WTC11 (cell line): ENCODE results near the gene WDR81. TPM values are rescaled to one million over a fixed set of nuclear protein-coding genes. Genes with fewer than 3 reads are reported as not detected.
"Not testable (repeated sequence)": the region's sequence is repeated elsewhere in the genome, so short reads cannot be mapped to it uniquely, and the experiment has no call there.

Experiments
- ATAC-seq: fragments of 200-7000 bp; cut with Tn5 transposase; 2 replicates; pipeline ENCODE4 v1.10.0; 2021; ENCODE audit warnings: mild to moderate bottlenecking, moderate library complexity
- CTCF ChIA-PET: fragments of 300-600 bp; sonication (Branson Sonifier 250); formaldehyde crosslinking; loops from one replicate; lab custom pipeline; 2021; ENCODE audit warnings: antibody characterized with exemption; lab: Charles Lee
- POLR2A ChIA-PET: fragments of 350-600 bp; sonication (Branson Sonifier 250); formaldehyde crosslinking; loops from one replicate; lab custom pipeline; 2021; ENCODE audit warnings: antibody characterized with exemption; lab: Charles Lee
- DNase-seq: peaks from one replicate; pipeline ENCODE4 v3.0.0; 2021; ENCODE audit warnings: low spot score
- H3K27ac Mint-ChIP-seq: 2 replicates; pipeline ENCODE4 v1.8.0; 2021; ENCODE audit warnings: mixed read lengths
- H3K27me3 Mint-ChIP-seq: 2 replicates; pipeline ENCODE4 v1.8.0; 2021; ENCODE audit warnings: low read depth, mild to moderate bottlenecking, moderate library complexity, mixed read lengths
- H3K36me3 Mint-ChIP-seq: 2 replicates; pipeline ENCODE4 v1.8.0; 2021; ENCODE audit warnings: mixed read lengths
- H3K4me1 Mint-ChIP-seq: 2 replicates; pipeline ENCODE4 v1.8.0; 2022; ENCODE audit warnings: mixed read lengths
- H3K4me3 Mint-ChIP-seq: 2 replicates; pipeline ENCODE4 v1.8.0; 2021; ENCODE audit warnings: mild to moderate bottlenecking, moderate library complexity, mixed read lengths
- H3K9me3 Mint-ChIP-seq: 2 replicates; pipeline ENCODE4 v1.8.0; 2021; ENCODE audit warnings: mixed read lengths
- ATF1 ChIP-seq: sonication (generic); formaldehyde crosslinking; IDR thresholded peaks from 2 replicates; pipeline ENCODE4 v1.8.1; 2023; ENCODE audit warnings: mild to moderate bottlenecking, moderate library complexity, missing genetic modification reagents
- CREM ChIP-seq: sonication (generic); formaldehyde crosslinking; IDR thresholded peaks from 2 replicates; pipeline ENCODE4 v1.8.1; 2022; ENCODE audit warnings: mild to moderate bottlenecking, missing genetic modification reagents, moderate library complexity
- ESRRA ChIP-seq: sonication (generic); formaldehyde crosslinking; IDR thresholded peaks from 2 replicates; pipeline ENCODE4 v1.8.1; 2022; ENCODE audit warnings: mild to moderate bottlenecking, missing genetic modification reagents, borderline replicate concordance
- FOXK1 ChIP-seq: sonication (generic); formaldehyde crosslinking; IDR thresholded peaks from 2 replicates; pipeline ENCODE4 v1.8.0; 2022; ENCODE audit warnings: mild to moderate bottlenecking, moderate library complexity, missing genetic modification reagents
- IRF1 ChIP-seq: sonication (generic); formaldehyde crosslinking; IDR thresholded peaks from 2 replicates; pipeline ENCODE4 v1.8.0; 2023; ENCODE audit warnings: missing genetic modification reagents
- MAX ChIP-seq: sonication (generic); formaldehyde crosslinking; IDR thresholded peaks from 2 replicates; pipeline ENCODE4 v1.8.0; 2022; ENCODE audit warnings: mild to moderate bottlenecking, missing genetic modification reagents
- MLX ChIP-seq: sonication (generic); formaldehyde crosslinking; IDR thresholded peaks from 2 replicates; pipeline ENCODE4 v1.8.1; 2023; ENCODE audit warnings: mild to moderate bottlenecking, missing genetic modification reagents, moderate library complexity
- RELA ChIP-seq: sonication (generic); formaldehyde crosslinking; IDR thresholded peaks from 2 replicates; pipeline ENCODE4 v1.8.1; 2022; ENCODE audit warnings: missing genetic modification reagents, mild to moderate bottlenecking, borderline replicate concordance
- ZBTB21 ChIP-seq: sonication (generic); formaldehyde crosslinking; IDR thresholded peaks from 2 replicates; pipeline ENCODE4 v1.8.1; 2023; ENCODE audit warnings: mild to moderate bottlenecking, missing genetic modification reagents, borderline replicate concordance
- ZNF423 ChIP-seq: fragments of 250-450 bp; sonication (Bioruptor Pico); IDR thresholded peaks from 2 replicates; pipeline ENCODE4 v2.1.2; 2022; ENCODE audit warnings: mild to moderate bottlenecking, moderate library complexity
- total RNA-seq: library from RNA; stranded (reverse); gene quantifications from 3 replicates; pipeline ENCODE4 v1.2.3, GENCODE V29; 2021
- TF ChIP-seq, protein P1 (sequence below): sonication (generic); formaldehyde crosslinking; IDR thresholded peaks from 2 replicates; pipeline ENCODE4 v1.8.1; 2023; ENCODE audit warnings: mild to moderate bottlenecking, missing genetic modification reagents, moderate library complexity
- TF ChIP-seq, protein P2 (sequence below): fragments of 200-600 bp; IDR thresholded peaks from 2 replicates; pipeline ENCODE4 v1.8.0; 2022; ENCODE audit warnings: antibody characterized with exemption
- TF ChIP-seq, protein P3 (sequence below): sonication (generic); formaldehyde crosslinking; IDR thresholded peaks from 2 replicates; pipeline ENCODE4 v1.8.1; 2022; ENCODE audit warnings: mild to moderate bottlenecking, moderate library complexity, missing genetic modification reagents
- TF ChIP-seq, protein P4 (sequence below): sonication (generic); formaldehyde crosslinking; IDR thresholded peaks from 2 replicates; pipeline ENCODE4 v1.8.0; 2022; ENCODE audit warnings: mild to moderate bottlenecking, missing genetic modification reagents

WDR81 gene
- total RNA-seq, 1 experiment from 2014 or later = 16.4 TPM

DNA sequence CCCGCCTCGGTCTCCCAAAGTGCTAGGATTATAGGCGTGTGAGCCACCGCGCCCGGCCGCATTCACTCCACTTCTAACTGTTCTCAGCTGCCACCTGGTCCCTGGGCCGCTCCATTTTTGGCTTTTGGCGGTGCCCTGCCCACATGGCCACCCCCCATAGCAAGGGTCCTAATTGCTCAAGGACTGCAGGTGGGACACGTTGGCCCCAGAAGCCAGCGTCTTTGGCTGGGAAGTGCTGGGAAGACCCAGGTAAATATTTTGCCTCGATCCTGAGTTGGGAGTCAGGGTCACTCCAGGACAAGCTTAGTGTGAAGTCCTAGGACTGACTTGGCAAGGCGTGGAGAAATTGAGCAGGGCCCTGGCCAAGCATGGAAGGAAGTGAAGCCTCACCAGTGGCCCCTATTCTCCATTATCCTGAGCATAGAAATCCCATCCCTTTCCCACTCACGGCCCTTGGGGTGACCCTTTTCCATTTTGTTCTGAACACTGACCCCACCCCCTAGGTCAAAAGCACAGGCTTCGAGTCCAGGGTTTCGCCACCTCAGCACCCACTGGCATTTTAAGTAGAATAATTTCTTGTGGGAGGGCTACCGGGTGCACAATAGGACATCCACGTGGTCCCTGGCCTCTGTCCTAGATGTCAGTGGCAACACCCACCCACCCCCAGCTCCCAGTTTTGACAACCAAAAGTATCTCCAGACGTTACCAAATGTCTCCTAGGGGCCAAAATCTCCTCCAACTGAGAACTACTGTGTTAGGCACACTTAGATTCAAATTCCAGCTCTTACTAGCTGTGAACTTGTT is 5.9 kb upstream of the WDR81 start:
- POLR2A ChIA-PET = no interaction called here
- Mint-ChIP-seq H3K27ac (peak overlapping the region; percentile 99), H3K4me1 (peaks cover 18% of the 10 kb centered on the region), H3K36me3 (no peaks in the 10 kb centered on the region), H3K4me3 (peak overlapping the region; percentile 93), H3K9me3 (no peaks in the 10 kb centered on the region), H3K27me3 (no peaks in the 10 kb centered on the region; the same call in 1 of the 2 replicates)
- ATAC-seq = no peak
- TF ChIP-seq, protein P1, sequence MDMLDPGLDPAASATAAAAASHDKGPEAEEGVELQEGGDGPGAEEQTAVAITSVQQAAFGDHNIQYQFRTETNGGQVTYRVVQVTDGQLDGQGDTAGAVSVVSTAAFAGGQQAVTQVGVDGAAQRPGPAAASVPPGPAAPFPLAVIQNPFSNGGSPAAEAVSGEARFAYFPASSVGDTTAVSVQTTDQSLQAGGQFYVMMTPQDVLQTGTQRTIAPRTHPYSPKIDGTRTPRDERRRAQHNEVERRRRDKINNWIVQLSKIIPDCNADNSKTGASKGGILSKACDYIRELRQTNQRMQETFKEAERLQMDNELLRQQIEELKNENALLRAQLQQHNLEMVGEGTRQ (CRISPR knock-in tag) = no peak
- DNase-seq = no peak
- CTCF ChIA-PET = interaction anchor here (1.2 to 2.6 kb wide), 3 partner anchors 52 to 144 kb away, joined by 4 to 18 read pairs (median 11); partner anchors contain the start of gene RILP

GRCh38 chr17:1720856-1721386 is 3.6 kb upstream of the WDR81 start:
- H3K27me3 Mint-ChIP-seq = no peaks in the 10 kb centered on the region; the same call in 1 of the 2 replicates
- H3K4me1 Mint-ChIP-seq = peaks cover 12% of the 10 kb centered on the region
- H3K9me3 Mint-ChIP-seq = no peaks in the 10 kb centered on the region
- CTCF ChIA-PET = interaction anchor here (0.6 to 4.0 kb wide), 21 partner anchors 10 to 372 kb away, joined by 3 to 60 read pairs (median 5); partner anchors contain the start of genes RILP, SERPINF1 and SERPINF2
- ATAC-seq (no peak), DNase-seq (peak; percentile 84)
- no peaks in the 10 kb centered on the region for H3K36me3 Mint-ChIP-seq
- no peak overlapping the region for H3K27ac Mint-ChIP-seq
- no peak for TF ChIP-seq IRF1 (CRISPR knock-in tag)
- TF ChIP-seq MLX (CRISPR knock-in tag) = no peak
- TF ChIP-seq, protein P2, sequence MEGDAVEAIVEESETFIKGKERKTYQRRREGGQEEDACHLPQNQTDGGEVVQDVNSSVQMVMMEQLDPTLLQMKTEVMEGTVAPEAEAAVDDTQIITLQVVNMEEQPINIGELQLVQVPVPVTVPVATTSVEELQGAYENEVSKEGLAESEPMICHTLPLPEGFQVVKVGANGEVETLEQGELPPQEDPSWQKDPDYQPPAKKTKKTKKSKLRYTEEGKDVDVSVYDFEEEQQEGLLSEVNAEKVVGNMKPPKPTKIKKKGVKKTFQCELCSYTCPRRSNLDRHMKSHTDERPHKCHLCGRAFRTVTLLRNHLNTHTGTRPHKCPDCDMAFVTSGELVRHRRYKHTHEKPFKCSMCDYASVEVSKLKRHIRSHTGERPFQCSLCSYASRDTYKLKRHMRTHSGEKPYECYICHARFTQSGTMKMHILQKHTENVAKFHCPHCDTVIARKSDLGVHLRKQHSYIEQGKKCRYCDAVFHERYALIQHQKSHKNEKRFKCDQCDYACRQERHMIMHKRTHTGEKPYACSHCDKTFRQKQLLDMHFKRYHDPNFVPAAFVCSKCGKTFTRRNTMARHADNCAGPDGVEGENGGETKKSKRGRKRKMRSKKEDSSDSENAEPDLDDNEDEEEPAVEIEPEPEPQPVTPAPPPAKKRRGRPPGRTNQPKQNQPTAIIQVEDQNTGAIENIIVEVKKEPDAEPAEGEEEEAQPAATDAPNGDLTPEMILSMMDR = peak; percentile 98
- TF ChIP-seq, all 79 proteins: peak for 1
- POLR2A ChIA-PET = interaction anchor here (1.5 kb wide), 1 partner anchor 63 kb away, joined by 4 read pairs; no protein-coding TSS in a partner anchor
- no peak overlapping the region for H3K4me3 Mint-ChIP-seq

DNA sequence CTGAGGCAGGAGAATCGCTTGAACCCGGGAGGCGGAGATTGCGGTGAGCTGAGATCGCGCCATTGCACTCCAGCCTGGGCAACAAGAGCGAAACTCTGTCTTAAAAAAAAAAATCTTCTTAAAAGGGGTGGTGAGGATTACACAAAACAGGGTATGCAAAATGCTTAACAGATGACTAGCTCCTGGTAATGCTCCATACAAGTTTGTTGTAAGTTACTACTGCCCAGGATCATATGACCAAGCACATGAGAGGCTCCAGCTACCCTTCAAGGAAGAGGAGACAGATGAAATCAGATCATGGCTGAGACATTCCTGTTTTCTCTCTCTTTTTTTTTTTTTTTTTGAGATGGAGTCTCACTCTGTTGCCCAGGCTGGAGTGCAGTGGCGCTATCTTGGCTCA is 2.5 kb upstream of the WDR81 start:
- ATAC-seq, H3K27ac Mint-ChIP-seq, H3K9me3 Mint-ChIP-seq, H3K27me3 Mint-ChIP-seq, H3K4me3 Mint-ChIP-seq, DNase-seq, H3K36me3 Mint-ChIP-seq: not testable (repeated sequence)
- ChIA-PET CTCF (interaction anchor here (1.0 to 4.0 kb wide), 8 partner anchors 11 to 523 kb away, joined by 3 to 60 read pairs (median 8); partner anchors contain the start of gene RILP), POLR2A (interaction anchor here (0.7 to 1.5 kb wide), 2 partner anchors 62 to 303 kb away, joined by 3 to 4 read pairs; partner anchors contain the start of gene RTN4RL1)
- H3K4me1 Mint-ChIP-seq = peaks cover 12% of the 10 kb centered on the region

- DNase-seq (peak; percentile 36), ATAC-seq (peak; percentile 25)
- ChIA-PET POLR2A (interaction anchor here (0.6 to 1.4 kb wide), 3 partner anchors 9 to 90 kb away, joined by 3 read pairs; no protein-coding TSS in a partner anchor), CTCF (interaction anchor here (0.8 to 4.2 kb wide), 4 partner anchors 9 to 59 kb away, joined by 3 to 18 read pairs (median 4); no protein-coding TSS in a partner anchor)
- H3K4me1 Mint-ChIP-seq = peaks cover 4% of the 10 kb centered on the region; the same call in 1 of the 2 replicates
- no peak overlapping the region for H3K27ac Mint-ChIP-seq
- H3K27me3 Mint-ChIP-seq = no peaks in the 10 kb centered on the region; the same call in 1 of the 2 replicates
- no peaks in the 10 kb centered on the region for H3K9me3 Mint-ChIP-seq
- peak overlapping the region; percentile 62 for H3K4me3 Mint-ChIP-seq
- H3K36me3 Mint-ChIP-seq = no peaks in the 10 kb centered on the region; the same call in 1 of the 2 replicates
- no peak; the same call in 1 of the 2 replicates for TF ChIP-seq ZBTB21 (CRISPR knock-in tag)
- peak; percentile 14 for TF ChIP-seq RELA (CRISPR knock-in tag)
- 0 out of 2 replicates have a peak, but pooled peaks have one; percentile 9 for TF ChIP-seq ESRRA (CRISPR knock-in tag)
- TF ChIP-seq MAX (CRISPR knock-in tag) = no peak
- TF ChIP-seq CREM = 0 out of 2 replicates have a peak, but pooled peaks have one; percentile 63
- no peak for TF ChIP-seq FOXK1 (CRISPR knock-in tag)
- TF ChIP-seq, protein P3, sequence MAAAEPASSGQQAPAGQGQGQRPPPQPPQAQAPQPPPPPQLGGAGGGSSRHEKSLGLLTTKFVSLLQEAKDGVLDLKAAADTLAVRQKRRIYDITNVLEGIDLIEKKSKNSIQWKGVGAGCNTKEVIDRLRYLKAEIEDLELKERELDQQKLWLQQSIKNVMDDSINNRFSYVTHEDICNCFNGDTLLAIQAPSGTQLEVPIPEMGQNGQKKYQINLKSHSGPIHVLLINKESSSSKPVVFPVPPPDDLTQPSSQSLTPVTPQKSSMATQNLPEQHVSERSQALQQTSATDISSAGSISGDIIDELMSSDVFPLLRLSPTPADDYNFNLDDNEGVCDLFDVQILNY (CRISPR knock-in tag) = peak; percentile 2; the same call in 1 of the 2 replicates
- peak; percentile 45; the same call in 1 of the 2 replicates for TF ChIP-seq ATF1
- TF ChIP-seq, protein P4, sequence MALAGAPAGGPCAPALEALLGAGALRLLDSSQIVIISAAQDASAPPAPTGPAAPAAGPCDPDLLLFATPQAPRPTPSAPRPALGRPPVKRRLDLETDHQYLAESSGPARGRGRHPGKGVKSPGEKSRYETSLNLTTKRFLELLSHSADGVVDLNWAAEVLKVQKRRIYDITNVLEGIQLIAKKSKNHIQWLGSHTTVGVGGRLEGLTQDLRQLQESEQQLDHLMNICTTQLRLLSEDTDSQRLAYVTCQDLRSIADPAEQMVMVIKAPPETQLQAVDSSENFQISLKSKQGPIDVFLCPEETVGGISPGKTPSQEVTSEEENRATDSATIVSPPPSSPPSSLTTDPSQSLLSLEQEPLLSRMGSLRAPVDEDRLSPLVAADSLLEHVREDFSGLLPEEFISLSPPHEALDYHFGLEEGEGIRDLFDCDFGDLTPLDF (CRISPR knock-in tag) = no peak
- TF ChIP-seq ZNF423 (CRISPR knock-in tag) = peak; percentile 56; the same call in 1 of the 2 replicates
- TF ChIP-seq, all 79 proteins: peak for 6
Observed at GRCh38 chr17:1724869-1725641, 551 bp downstream of the WDR81 start.
